T-helper 22 cell (primary cell): ENCODE results near the gene PAGE4.

Experiments used
- DNase-seq: peaks from one replicate; pipeline ENCODE4 v3.0.0-alpha.2; 2020; ENCODE audit warnings: low read depth

Gene PAGE4

DNA sequence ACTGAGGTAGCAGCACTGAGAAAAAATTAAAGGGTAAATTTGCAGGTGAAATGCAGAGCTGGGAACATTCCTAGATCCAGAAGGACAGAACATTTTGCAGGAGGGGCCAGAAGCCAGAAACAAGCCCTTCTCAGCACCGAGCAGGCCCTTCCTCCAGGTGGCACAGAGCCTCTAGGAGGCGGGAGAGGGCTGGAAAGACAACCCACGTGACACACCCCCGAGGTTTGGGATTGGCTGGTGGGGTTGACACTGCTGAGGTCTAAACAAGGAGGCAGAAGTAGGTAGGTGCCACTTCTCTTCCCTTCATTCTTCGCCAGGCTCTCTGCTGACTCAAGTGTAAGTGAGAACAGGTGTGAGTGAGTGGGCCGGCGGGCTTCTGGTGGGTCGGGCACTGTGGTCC is at the start of gene PAGE4:
PAGE4 (plus strand) TSS at position 288 of the 400 bp plus-strand sequence. CDS start 1,126 bp downstream, outside the sequence.
- DNase-seq, result no peak

GRCh38 chrX:49784747-49785280 is 44.3 kb upstream of the PAGE4 start:
- no peak for DNase-seq

GRCh38 chrX:49792376-49792775 is 36.7 kb upstream of the PAGE4 start:
- DNase-seq, result no peak

DNA sequence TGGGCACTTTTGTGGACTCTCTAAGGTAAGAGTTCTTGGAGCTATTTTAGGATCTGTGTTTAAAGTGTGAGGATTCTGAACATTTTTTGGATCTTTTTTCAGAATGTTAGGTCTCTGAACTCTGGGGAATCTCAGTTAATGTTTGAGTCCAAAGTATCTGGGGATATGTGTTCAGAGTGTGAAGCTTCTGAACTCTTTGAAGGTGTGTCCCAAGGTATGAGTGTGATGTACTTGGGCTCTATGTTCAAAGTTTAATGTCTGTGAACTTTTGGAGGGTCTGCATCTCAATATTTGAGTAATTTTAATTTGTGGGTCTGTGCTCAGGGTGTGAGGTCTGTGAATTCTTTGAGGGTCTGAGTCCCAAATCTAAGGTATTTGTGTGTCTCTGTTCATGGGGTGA is 35.4 kb upstream of the PAGE4 start:
- DNase-seq, result no peak

DNA sequence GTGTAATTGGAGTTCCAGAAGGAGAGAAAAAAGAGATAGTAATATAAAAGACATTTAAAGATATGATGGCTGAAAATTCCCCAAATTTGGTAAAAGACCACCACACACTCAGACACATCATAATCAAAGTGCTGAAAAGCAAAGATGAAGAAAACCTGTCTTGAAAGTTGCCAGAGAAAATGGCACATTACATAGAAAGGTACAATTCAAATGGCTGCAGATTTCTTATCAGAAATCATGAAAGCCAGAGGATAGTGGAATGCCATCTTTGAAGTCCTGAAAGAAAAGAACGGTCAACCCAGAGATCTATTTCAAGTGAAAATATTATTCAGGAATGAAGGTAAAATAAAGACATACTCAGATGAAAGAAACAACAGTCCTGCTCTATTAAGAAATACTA is 29.3 kb upstream of the PAGE4 start:
- DNase-seq, result no peak

DNA sequence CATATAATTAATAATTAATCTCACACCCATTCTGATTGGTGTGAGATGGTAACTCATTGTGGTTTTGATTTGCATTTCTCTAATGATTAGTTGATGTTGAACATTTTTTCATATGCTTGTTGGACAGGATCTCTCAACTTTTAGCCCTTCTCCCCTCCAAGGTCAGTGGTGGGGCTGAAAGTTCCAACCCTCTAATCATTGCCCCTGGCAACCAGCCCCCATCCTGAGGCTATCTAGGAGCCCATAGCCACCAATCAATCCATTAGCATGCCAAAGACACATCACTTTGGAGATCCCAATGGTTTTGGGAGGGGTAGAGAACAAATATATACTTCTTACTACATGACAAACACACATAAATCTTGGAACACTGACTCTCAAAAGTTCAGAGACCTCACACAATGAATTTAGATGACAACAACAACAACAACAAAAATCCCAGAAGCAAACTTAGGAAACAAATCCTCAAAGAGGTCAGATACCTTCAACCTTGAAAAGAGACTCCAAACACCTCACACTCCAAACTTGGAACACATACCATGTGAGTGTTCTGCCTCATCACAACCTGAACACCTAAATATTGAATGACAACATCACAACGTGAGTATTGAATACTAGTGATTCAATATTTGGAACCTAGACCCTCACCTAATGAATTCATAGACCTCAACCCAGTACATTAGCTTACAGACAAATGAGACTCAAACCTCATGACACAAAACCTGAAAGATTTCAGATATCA is 19.0 kb upstream of the PAGE4 start:
- no peak for DNase-seq

- no peak for DNase-seq
Observed at GRCh38 chrX:49812177-49812576, 16.9 kb upstream of the PAGE4 start.

GRCh38 chrX:49816435-49816834 is 12.7 kb upstream of the PAGE4 start:
- DNase-seq, result no peak

DNA sequence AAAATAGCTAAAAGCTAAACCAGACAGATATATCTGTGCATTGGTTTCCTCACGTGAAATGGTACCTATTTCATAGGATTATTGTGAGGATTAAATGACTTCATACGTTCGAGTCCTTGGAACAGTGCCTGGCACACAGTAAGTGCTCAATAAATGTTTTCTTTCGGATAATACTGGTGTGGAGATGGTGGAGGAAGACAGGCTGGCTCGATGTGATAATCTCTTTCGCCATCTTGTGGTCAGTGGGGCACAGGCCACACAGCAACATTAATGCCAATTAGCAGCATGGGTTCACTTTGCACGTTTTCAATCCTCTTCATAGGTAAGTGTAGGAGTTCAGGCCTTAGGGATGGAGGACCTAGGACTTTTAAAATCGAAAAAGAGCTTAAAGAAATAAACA is 9.3 kb downstream of the PAGE4 start:
- DNase-seq, result no peak

GRCh38 chrX:49840679-49841078 is 11.6 kb downstream of the PAGE4 start:
- DNase-seq, result no peak

DNA sequence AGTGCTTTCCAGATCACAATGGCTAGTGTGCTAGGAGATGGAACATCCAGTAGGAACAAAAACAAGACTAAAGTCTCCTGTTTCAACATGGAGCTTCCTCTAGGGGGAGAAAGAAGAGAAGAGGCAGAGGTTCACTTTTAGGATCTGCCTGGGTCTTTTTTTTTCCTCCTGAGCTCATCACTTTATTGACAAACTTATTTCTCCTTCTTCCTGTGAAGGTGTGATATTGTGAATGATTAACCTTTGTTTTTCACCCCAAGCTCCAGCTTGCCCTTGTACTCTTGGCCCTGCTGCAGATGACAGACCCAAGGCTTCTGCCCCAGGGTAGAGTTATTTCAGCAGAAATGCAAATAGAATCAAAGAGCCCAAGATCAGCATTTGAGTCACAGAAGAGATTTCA is 13.5 kb downstream of the PAGE4 start:
- DNase-seq, result no peak

- no peak for DNase-seq
Observed at GRCh38 chrX:49844611-49845010, 15.5 kb downstream of the PAGE4 start.

DNA sequence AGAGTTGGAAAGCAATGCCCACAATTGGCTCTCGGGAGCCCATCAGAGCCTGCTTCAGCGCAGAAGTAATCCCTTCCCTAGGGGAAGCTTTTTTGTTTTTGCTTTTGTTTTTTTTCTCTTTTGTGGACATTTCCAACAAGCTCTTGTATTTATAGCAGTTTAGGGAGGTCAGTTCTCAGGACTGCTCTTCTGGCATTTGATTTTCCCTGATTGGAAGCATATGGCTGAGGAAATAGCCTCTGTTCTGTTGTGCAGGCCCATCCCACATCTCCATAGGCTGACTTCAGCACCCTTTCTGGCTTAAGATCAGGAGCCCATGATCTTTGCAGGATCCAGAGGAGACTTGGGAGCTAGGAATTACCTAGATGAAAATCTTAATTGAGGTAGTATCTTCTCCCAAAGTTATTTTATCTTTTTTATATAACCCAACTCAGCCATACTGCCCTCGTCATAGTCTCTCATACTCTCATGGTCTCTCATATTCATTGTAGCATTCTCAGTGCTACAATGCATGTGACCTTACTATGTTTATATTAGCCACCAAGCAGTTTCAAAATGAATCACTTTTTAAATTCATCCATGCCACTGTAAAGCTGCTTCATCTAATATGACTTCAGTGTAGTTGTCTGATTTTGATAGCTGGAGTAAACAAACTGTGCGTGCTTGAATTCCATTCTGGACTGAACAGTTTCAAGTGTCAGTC is 16.7 kb downstream of the PAGE4 start:
- DNase-seq, result no peak

GRCh38 chrX:49846522-49846921 is 17.4 kb downstream of the PAGE4 start:
- DNase-seq, result no peak

- no peak for DNase-seq
Observed at GRCh38 chrX:49848275-49848674, 19.2 kb downstream of the PAGE4 start.

GRCh38 chrX:49850028-49850427 is 20.9 kb downstream of the PAGE4 start:
- DNase-seq, result no peak

GRCh38 chrX:49853661-49854060 is 24.6 kb downstream of the PAGE4 start:
- no peak for DNase-seq

DNA sequence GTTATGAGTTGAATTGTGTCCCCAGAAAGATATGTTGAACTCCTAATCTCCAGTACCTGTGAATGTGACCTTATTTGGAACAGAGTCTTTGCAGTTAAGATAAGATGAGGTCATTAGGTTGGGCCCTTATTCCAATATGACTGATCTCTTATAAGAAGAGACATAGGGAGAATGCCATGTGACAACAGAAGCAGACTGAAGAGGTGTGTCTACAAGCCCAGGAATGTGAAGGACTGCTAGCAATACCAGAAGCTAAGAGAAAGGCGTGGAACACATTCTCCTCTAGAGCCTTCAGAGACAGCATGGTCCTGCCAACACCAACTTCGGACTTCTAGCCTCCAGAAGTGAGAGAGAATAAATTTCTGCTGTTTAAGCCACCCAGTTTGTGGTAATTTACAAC is 27.7 kb downstream of the PAGE4 start:
- DNase-seq, result no peak

DNA sequence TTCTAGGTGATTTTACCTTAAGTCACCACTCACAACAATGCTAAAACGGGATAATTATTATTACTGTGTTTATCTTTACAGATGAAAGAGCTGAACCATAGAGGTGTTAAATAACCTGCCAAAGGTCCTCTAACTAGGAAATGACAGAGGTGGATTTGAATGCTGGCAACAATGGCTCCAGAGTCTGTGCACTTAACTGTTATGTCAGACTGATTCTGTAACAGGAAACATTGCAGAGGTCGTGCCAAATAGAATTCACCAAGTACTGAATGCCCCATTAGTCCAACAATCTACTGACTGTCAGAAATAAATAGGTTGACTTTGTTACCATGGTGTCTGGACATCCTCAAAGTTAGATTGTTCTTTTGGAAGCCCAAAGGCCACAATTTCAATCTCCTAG is 29.2 kb downstream of the PAGE4 start:
- no peak for DNase-seq

DNA sequence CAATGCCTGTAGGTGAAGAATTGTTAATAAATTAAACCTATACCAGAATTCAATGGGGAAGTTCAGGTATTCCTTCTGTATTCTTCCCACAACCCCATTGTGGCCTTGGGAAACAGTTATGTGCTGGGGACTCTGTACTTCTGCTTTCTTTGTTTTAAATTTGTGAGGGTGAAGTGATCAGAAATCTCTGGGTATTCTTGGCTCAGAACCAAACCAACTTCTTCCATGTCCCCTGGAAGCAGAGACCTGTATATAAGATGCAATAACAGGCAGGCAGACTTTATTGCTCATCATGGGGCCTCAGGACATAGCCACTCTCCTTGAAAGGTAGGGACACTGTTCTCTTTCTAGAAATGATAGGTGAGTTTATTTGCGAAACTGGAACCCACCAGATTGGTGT is 30.4 kb downstream of the PAGE4 start:
- DNase-seq, result no peak

DNA sequence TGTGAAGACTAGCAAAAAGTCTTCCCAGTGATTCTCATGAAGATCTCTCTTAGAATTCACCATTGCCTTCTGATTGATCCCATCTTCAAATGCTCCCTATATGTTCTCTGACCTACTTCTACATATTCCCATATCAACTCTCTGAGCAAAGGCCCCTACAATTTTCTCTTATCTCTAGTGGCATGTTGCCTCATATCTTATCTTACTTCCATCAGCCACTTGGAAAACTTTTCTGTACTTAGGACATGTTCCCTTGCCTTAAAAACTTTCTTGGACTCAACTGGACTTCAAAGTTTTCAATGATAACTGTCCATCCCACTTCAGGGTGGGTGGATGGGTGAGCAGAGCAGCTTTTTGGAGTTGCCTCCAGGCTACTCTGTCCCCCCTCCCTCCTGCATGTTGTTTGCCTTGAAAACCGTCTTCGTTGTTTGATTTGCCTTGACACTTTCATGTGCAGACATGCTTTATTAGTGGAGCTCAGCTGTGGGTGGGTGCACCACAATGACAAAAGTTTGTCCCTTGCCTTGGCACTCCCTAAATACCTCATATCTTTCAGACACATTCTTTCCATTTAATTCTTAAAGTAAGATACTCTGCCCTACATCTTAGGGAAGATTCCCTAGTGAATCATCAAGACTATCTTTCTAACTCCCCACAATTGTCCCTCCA is 31.9 kb downstream of the PAGE4 start:
- DNase-seq, result no peak

- DNase-seq, result no peak
Observed at GRCh38 chrX:49862093-49862492, 33.0 kb downstream of the PAGE4 start.

DNA sequence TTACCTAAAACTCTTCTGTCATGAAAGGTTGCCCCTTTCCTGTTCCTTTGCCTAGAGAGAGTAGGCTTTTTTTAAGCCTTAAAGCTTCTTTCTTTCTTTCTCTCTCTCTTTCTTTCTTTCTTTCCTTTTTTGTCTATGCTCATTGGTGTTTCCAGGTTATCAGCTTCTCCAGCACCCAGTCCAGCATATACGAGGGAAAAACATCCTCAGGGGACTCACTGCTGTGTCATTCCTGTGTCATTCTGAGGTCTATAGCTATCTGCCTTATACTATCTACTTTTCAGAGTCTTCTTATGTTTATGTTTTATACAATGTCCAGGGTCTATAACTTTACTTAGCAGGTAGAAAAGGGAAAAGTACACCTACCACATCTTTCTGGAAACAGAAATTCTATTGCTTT is 39.6 kb downstream of the PAGE4 start:
- no peak for DNase-seq
